ENCODE data around the gene SCG5.
A peak's percentile ranks its signal among the peaks of the same experiment; 100 is the strongest.

Gene SCG5

GRCh38 chr15:32692286-32692685 lies 50.8 kb downstream of the SCG5 start:
- no peak for DNase-seq

- DNase-seq: no peak
Measured at GRCh38 chr15:32694222-32694983, 52.9 kb downstream of the SCG5 start.

- DNase-seq: no peak
Measured at GRCh38 chr15:32698773-32699390, 57.4 kb downstream of the SCG5 start.

GRCh38 chr15:32700501-32701150 lies 59.1 kb downstream of the SCG5 start:
- no peak for DNase-seq

GRCh38 chr15:32701863-32702262 lies 60.4 kb downstream of the SCG5 start:
- no peak for DNase-seq

GRCh38 chr15:32704395-32704981 lies 63.0 kb downstream of the SCG5 start:
- DNase-seq: no peak

GRCh38 chr15:32705446-32705845 lies 63.9 kb downstream of the SCG5 start:
- no peak for DNase-seq

GRCh38 chr15:32706704-32707103 lies 65.2 kb downstream of the SCG5 start:
- DNase-seq: no peak

GRCh38 chr15:32707436-32707835 lies 65.9 kb downstream of the SCG5 start:
- no peak for DNase-seq

GRCh38 chr15:32709295-32710033 lies 68.0 kb downstream of the SCG5 start:
- DNase-seq: no peak

GRCh38 chr15:32715276-32715675 lies 73.8 kb downstream of the SCG5 start:
- DNase-seq: no peak

- DNase-seq: no peak
Measured at GRCh38 chr15:32716216-32716914, 74.9 kb downstream of the SCG5 start.

- DNase-seq: peak in 1 of 2 donors; percentile 19
Measured at GRCh38 chr15:32716915-32717425, 75.5 kb downstream of the SCG5 start.

- peak; percentile 29 to 49 for DNase-seq
Measured at GRCh38 chr15:32717426-32718226, 76.1 kb downstream of the SCG5 start, which contains the start of gene GREM1. Gene GREM1, plus strand, starts transcription at chr15:32718004. Its CDS starts 12,687 bp downstream, at chr15:32730691.

GRCh38 chr15:32718227-32718820 lies 76.8 kb downstream of the SCG5 start:
- no peak for DNase-seq

- peak in 1 of 2 donors; percentile 18 for DNase-seq
Measured at GRCh38 chr15:32718821-32719716, 77.6 kb downstream of the SCG5 start.

- DNase-seq: no peak
Measured at GRCh38 chr15:32721596-32721995, 80.1 kb downstream of the SCG5 start.

GRCh38 chr15:32722136-32722535 lies 80.6 kb downstream of the SCG5 start:
- no peak for DNase-seq

- no peak for DNase-seq
Measured at GRCh38 chr15:32723171-32723948, 81.8 kb downstream of the SCG5 start.
